ENCODE data around the gene B4GALT1. TPM values are rescaled to one million over a fixed set of nuclear protein-coding genes. Genes with fewer than 3 reads are reported as not detected.

B4GALT1 gene
- total RNA-seq, 1 donor from 2014 or later: 7.5 TPM

- Mint-ChIP-seq H3K4me3 (no peak overlapping the region), H3K27ac (no peak overlapping the region), H3K27me3 (ENCODE audit: insufficient read depth, low read depth) (no peaks in the 10 kb centered on the region), H3K36me3 (no peaks in the 10 kb centered on the region), H3K4me1 (peaks cover 19% of the 10 kb centered on the region), H3K9me3 (peaks cover 4% of the 10 kb centered on the region)
- TF ChIP-seq EZH2 (IDR thresholded peaks at IDR 0.05): no peak
- no peak for TF ChIP-seq CTCF (IDR thresholded peaks at IDR 0.05)
- TF ChIP-seq EZH2phosphoT487 (IDR thresholded peaks at IDR 0.05): no peak
- no peak overlapping the region for H3K4me2 ChIP-seq
- H3F3A ChIP-seq (ENCODE audit: low read depth): no peaks in the 10 kb centered on the region
- H3K27ac ChIP-seq: no peak overlapping the region
- no peaks in the 10 kb centered on the region for H3K79me2 ChIP-seq (ENCODE audit: low read depth)
- no peak overlapping the region for H3K4me3 ChIP-seq
- H3K27me3 ChIP-seq: no peaks in the 10 kb centered on the region
- H4K20me1 ChIP-seq (ENCODE audit: low read depth): no peaks in the 10 kb centered on the region
- no peaks in the 10 kb centered on the region for H3K9me3 ChIP-seq (ENCODE audit: low read depth)
- H2AFZ ChIP-seq (replicated peaks): no peak overlapping the region
- no peak overlapping the region for H3K9ac ChIP-seq
- H3K4me1 ChIP-seq: no peaks in the 10 kb centered on the region
- DNase-seq (ENCODE audit: low spot score): no peak
- no peaks in the 10 kb centered on the region for H3K36me3 ChIP-seq
Observed at GRCh38 chr9:33151007-33151557, 16.1 kb downstream of the B4GALT1 start.

- no peaks in the 10 kb centered on the region for H3K79me2 ChIP-seq (ENCODE audit: low read depth)
Observed at GRCh38 chr9:33148367-33149014, 18.6 kb downstream of the B4GALT1 start.

GRCh38 chr9:33147416-33148169 is 19.5 kb downstream of the B4GALT1 start:
- Histone ChIP-seq H3K79me2 (ENCODE audit: low read depth) (no peaks in the 10 kb centered on the region), H3K9ac (no peak overlapping the region), H3K4me3 (no peak overlapping the region), H2AFZ (replicated peaks) (no peak overlapping the region), H3K4me1 (no peaks in the 10 kb centered on the region), H3K27me3 (no peaks in the 10 kb centered on the region), H3K36me3 (no peaks in the 10 kb centered on the region), H3K9me3 (ENCODE audit: low read depth) (no peaks in the 10 kb centered on the region), H3K27ac (no peak overlapping the region), H4K20me1 (ENCODE audit: low read depth) (no peaks in the 10 kb centered on the region), H3F3A (ENCODE audit: low read depth) (no peaks in the 10 kb centered on the region), H3K4me2 (no peak overlapping the region)
- TF ChIP-seq EZH2phosphoT487 (IDR thresholded peaks at IDR 0.05) (no peak), EZH2 (IDR thresholded peaks at IDR 0.05) (no peak), CTCF (IDR thresholded peaks at IDR 0.05) (no peak)
- Mint-ChIP-seq H3K9me3 (no peaks in the 10 kb centered on the region), H3K4me1 (peaks cover 12% of the 10 kb centered on the region), H3K27me3 (ENCODE audit: insufficient read depth, low read depth) (no peaks in the 10 kb centered on the region), H3K27ac (no peak overlapping the region), H3K4me3 (no peak overlapping the region), H3K36me3 (no peaks in the 10 kb centered on the region)
- DNase-seq (ENCODE audit: low spot score): no peak

More at GRCh38 chr9:33148367-33149014, 18.6 kb downstream of the B4GALT1 start:
- Histone ChIP-seq H3K9ac (no peak overlapping the region), H3K27ac (no peak overlapping the region), H3K27me3 (no peaks in the 10 kb centered on the region), H3K4me1 (no peaks in the 10 kb centered on the region), H4K20me1 (ENCODE audit: low read depth) (no peaks in the 10 kb centered on the region), H3K36me3 (no peaks in the 10 kb centered on the region), H3K4me2 (no peak overlapping the region), H3F3A (ENCODE audit: low read depth) (no peaks in the 10 kb centered on the region), H3K9me3 (ENCODE audit: low read depth) (no peaks in the 10 kb centered on the region), H3K4me3 (no peak overlapping the region), H2AFZ (replicated peaks) (no peak overlapping the region)
- Mint-ChIP-seq H3K9me3 (peaks cover 2% of the 10 kb centered on the region), H3K27ac (no peak overlapping the region), H3K4me1 (peaks cover 17% of the 10 kb centered on the region), H3K36me3 (no peaks in the 10 kb centered on the region), H3K27me3 (ENCODE audit: insufficient read depth, low read depth) (no peaks in the 10 kb centered on the region), H3K4me3 (no peak overlapping the region)
- TF ChIP-seq EZH2 (IDR thresholded peaks at IDR 0.05) (no peak), CTCF (IDR thresholded peaks at IDR 0.05) (no peak), EZH2phosphoT487 (IDR thresholded peaks at IDR 0.05) (no peak)
- no peak for DNase-seq (ENCODE audit: low spot score)

Data from neural progenitor cell (in vitro differentiated cells).